HepG2 (cell line): ENCODE data around the gene EEF1AKMT1. TPM values are rescaled to one million over a fixed set of nuclear protein-coding genes. Genes with fewer than 3 reads are reported as not detected.

Experiments
- EP300 ChIP-seq, 3 experiments: sonication (generic) in 1 of 3; formaldehyde crosslinking in 1 of 3; IDR thresholded peaks; 2 replicates each; pipeline versions ENCODE4 v1.5.1 to v1.6.1; 2011 to 2020; ENCODE audit warnings: low read depth in 2 of 3, low read length in 2 of 3, borderline replicate concordance in 1 of 3, improper control_type of control experiment in 1 of 3, mild to moderate bottlenecking in 1 of 3, missing genetic modification reagents in 1 of 3, moderate library complexity in 1 of 3
- ETV5 ChIP-seq: IDR thresholded peaks from 2 replicates; pipeline ENCODE4 v1.6.1; 2018; ENCODE audit warnings: missing biosample characterization, missing genetic modification reagents, inconsistent platforms, borderline replicate concordance
- ETV6 ChIP-seq: sonication (generic); formaldehyde crosslinking; conservative IDR thresholded peaks from 2 replicates; pipeline ENCODE4 v1.4.0; 2020; ENCODE audit warnings: missing genetic modification reagents
- SMAD3 ChIP-seq: sonication (generic); formaldehyde crosslinking; IDR thresholded peaks from 2 replicates; pipeline ENCODE4 v1.4.0; 2020; ENCODE audit warnings: missing genetic modification reagents
- ZNF142 ChIP-seq: sonication (generic); formaldehyde crosslinking; IDR thresholded peaks from 2 replicates; pipeline ENCODE4 v1.4.0; 2020; ENCODE audit warnings: missing genetic modification reagents
- ZSCAN21 ChIP-seq: sonication (generic); formaldehyde crosslinking; IDR thresholded peaks from 2 replicates; pipeline ENCODE4 v1.8.0; 2022; ENCODE audit warnings: mild to moderate bottlenecking, missing genetic modification reagents, moderate library complexity, borderline replicate concordance
- polyA plus RNA-seq, 8 experiments: library from polyadenylated mRNA; depleted of rRNA in 3 of 8; stranded (reverse) in 7 of 8; unstranded in 1 of 8; fragments of >200 nt; fragmentation: Illumina TruSeq in 4 of 8; extraction: Trizol in 4 of 8; gene quantifications; 2 replicates each; pipeline versions ENCODE4 v1.2.1 to v1.2.3, GENCODE V29; 2011 to 2016; ENCODE audit warnings: low read depth in 4 of 8, missing spikeins in 1 of 8, mixed read lengths in 1 of 8; ENCODE audit not compliant: insufficient read depth in 1 of 8
- total RNA-seq, 5 experiments: library from RNA; depleted of rRNA; stranded (reverse); fragments of >200 nt; fragmentation: Illumina TruSeq; extraction: Trizol; gene quantifications; 2 replicates each; pipeline ENCODE4 v1.2.3, GENCODE V29; 2016; ENCODE audit warnings: low read depth in 1 of 5

Gene EEF1AKMT1
- total and polyA plus RNA-seq, 2 of the 13 experiments (the other 11 are each of a cell fraction or from before 2014, with no cell fraction given), result 6.0 to 16.1 TPM

- TF ChIP-seq ZNF142 (CRISPR knock-in tag) (no peak), ZSCAN21 (CRISPR knock-in tag) (no peak), SMAD3 (CRISPR knock-in tag) (no peak), ETV5 (no peak), ETV6 (CRISPR knock-in tag) (no peak), EP300 (IDR thresholded peaks at IDR 0.05; ENCODE audit: low read depth in 2 of 2, low read length in 2 of 2) (no peak), EP300 (CRISPR knock-in tag; IDR thresholded peaks at IDR 0.05; ENCODE audit: borderline replicate concordance) (no peak)
- TF ChIP-seq, all 625 proteins: peak for 0
Observed at GRCh38 chr13:20798027-20798426, 24.3 kb upstream of the EEF1AKMT1 start (continued).
